ENCODE measurements around the gene COPG1.

COPG1 gene

GRCh38 chr3:129257609-129258008 is 8.2 kb downstream of the COPG1 start:
- no peak for TF ChIP-seq POU6F1 (CRISPR knock-in tag; IDR thresholded peaks at IDR 0.05; ENCODE audit: borderline replicate concordance, low read depth)
- no peak for TF ChIP-seq GLIS3 (CRISPR knock-in tag; IDR thresholded peaks at IDR 0.05)
- TF ChIP-seq ZNF8 (CRISPR knock-in tag; IDR thresholded peaks at IDR 0.05): no peak
- no peak for TF ChIP-seq CSRNP3 (CRISPR knock-in tag; IDR thresholded peaks at IDR 0.05)
- no peak for TF ChIP-seq ZFP30 (CRISPR knock-in tag; IDR thresholded peaks at IDR 0.05)
- TF ChIP-seq BACH2 (CRISPR knock-in tag; IDR thresholded peaks at IDR 0.05; ENCODE audit: borderline replicate concordance): no peak
- TF ChIP-seq TCF4 (CRISPR knock-in tag; IDR thresholded peaks at IDR 0.05; ENCODE audit: borderline replicate concordance): no peak
- TF ChIP-seq TSHZ2 (CRISPR knock-in tag; IDR thresholded peaks at IDR 0.05): no peak
- TF ChIP-seq TOX (CRISPR knock-in tag; IDR thresholded peaks at IDR 0.05; ENCODE audit: borderline replicate concordance): no peak
- TF ChIP-seq CREB5 (CRISPR knock-in tag; IDR thresholded peaks at IDR 0.05; ENCODE audit: low read depth): no peak
- no peak for TF ChIP-seq ZNF565 (CRISPR knock-in tag; conservative IDR thresholded peaks at IDR 0.05; ENCODE audit: low read depth)
- TF ChIP-seq OSR1 (CRISPR knock-in tag; IDR thresholded peaks at IDR 0.05): no peak
- ATAC-seq: no peak

- no peak for TF ChIP-seq ZNF8 (CRISPR knock-in tag; IDR thresholded peaks at IDR 0.05)
- TF ChIP-seq ARNTL (CRISPR knock-in tag; IDR thresholded peaks at IDR 0.05; ENCODE audit: borderline replicate concordance, low read depth): no peak
- ATAC-seq: no peak
Measured at GRCh38 chr3:129259612-129260477, 10.4 kb downstream of the COPG1 start.

GRCh38 chr3:129260606-129261005 is 11.2 kb downstream of the COPG1 start:
- no peak for ATAC-seq
- TF ChIP-seq ZNF8 (CRISPR knock-in tag; IDR thresholded peaks at IDR 0.05): no peak

- TF ChIP-seq OSR1 (CRISPR knock-in tag; IDR thresholded peaks at IDR 0.05): no peak
- no peak for TF ChIP-seq PATZ1 (CRISPR knock-in tag; IDR thresholded peaks at IDR 0.05; ENCODE audit: borderline replicate concordance)
- no peak for TF ChIP-seq TCF4 (CRISPR knock-in tag; IDR thresholded peaks at IDR 0.05; ENCODE audit: borderline replicate concordance)
- no peak for ATAC-seq
Measured at GRCh38 chr3:129261894-129262293, 12.5 kb downstream of the COPG1 start.

Data from SK-N-SH treated with all-trans-retinoic acid at 6 μM for 48 hours (cell line).